Measurements from ENCODE around the gene GPATCH2L.

Gene GPATCH2L

GRCh38 chr14:76201162-76201561 is 49.4 kb downstream of the GPATCH2L start:
- no peak for DNase-seq (ENCODE audit: low spot score)

- no peak for DNase-seq (ENCODE audit: low spot score)
Measured at GRCh38 chr14:76203086-76204001, 51.6 kb downstream of the GPATCH2L start.

DNA sequence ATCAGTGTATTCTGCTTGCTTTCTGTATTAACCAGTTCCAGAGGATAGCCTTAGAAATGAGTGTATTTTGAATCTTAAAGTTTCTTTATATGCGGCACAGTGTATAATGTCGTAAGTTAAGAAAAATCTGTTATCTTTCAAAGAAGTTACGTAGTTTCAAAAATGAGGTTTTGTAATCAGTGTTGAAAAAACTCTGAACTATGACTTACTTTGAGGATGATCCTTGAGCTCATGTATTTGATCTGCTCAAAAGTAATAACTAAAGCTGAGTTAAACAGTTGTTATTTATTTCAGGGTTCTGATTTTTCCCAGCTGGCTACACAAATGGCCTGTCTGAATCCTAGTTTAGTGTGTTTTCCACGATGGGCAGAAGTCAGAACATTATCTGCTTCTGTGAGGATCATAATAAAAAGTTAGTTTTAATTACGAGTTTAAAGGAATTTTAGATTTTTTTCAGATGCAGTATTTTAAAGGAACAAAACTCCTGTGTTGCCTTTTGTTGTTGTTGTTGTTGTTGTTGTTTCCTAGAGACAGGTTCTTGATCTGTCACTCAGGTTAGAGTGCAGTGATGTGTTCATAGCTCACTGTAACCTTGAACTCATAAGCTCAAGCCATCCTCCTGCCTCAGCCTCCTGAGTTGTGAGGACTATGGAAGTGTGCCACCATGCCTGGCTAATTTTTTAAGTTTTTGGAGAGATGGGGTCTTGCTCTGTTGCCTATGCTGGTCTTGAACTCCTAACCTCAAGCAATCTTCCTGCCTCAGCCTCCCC is 52.9 kb downstream of the GPATCH2L start:
- DNase-seq (ENCODE audit: low spot score) = no peak

DNA sequence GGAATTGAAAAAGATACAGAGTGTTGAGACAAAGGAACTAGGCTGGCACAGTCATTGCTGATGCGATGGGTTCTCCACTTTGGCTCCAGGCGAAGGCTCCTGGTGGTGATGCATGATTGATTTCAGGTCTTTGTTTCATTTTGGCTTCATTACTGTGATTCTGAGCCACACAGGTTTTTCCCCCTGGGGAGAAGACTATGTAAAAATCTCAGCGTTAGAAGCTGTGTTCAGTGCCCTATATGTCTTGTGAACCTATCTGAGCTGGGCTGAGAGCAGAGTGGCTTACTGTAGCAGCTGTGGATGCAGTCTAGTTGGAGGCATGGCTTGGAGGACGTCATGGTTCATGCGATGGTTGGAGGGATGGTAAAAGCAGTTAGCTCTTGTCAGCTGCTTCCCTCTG is 54.0 kb downstream of the GPATCH2L start:
- no peak for DNase-seq (ENCODE audit: low spot score)

DNA sequence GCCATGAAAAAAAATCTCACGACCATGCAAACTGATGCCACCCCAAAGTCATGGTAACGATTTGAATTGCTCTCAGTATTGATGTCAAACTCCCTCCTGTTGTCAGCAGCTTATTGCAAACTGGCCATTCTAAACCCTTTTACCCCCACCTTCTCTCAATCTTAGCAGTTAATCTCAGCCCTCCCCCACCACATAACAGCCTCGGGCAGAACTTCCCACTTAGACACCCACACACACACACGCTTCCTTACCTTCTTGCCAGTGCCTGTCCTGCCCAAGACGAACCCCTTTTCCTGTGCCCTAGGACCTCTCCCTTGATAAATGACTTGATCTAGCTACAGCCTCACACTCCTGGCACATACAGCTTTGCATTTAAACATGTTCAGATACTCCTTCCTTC is 56.6 kb downstream of the GPATCH2L start:
- no peak for DNase-seq (ENCODE audit: low spot score)

DNA sequence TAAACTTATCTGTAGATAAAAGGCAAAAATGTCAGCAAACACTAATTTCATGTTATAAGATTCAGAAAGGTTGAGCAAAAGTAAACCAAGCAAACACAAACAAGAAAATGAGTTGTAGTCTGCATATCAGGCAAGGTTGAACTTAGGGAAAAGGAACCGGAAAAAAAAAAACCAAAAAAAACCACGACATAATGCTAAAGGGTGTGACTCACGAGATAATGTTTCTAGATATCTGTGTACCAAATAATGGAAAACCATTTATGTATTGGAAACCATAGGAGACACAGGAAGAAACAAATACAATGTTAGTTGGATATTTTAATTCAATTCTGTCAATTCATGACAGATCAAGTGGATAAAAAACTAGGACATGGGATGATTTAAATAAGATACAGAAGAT is 60.5 kb downstream of the GPATCH2L start:
- DNase-seq (ENCODE audit: low spot score) = no peak

DNA sequence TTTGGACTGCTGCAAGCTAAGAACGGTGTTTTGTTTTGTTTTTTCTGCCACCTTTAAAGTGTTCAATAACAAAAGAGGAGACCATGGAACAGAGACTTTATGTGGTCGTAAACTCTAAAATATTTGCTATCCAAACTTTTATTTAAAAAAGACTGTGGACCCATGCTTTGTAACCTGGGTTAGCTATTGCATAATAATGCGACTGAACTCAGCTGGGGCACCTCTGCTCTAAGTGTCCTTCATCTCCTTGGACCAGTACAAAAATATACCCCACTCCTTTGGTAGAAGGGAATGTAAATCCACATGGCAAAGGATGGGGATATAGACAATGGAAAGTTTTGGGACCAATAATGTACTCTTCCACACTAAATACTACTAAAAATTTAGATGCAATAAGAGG is 65.5 kb downstream of the GPATCH2L start:
- no peak for DNase-seq (ENCODE audit: low spot score)

- no peak for DNase-seq (ENCODE audit: low spot score)
Measured at GRCh38 chr14:76218662-76219061, 66.9 kb downstream of the GPATCH2L start.

DNA sequence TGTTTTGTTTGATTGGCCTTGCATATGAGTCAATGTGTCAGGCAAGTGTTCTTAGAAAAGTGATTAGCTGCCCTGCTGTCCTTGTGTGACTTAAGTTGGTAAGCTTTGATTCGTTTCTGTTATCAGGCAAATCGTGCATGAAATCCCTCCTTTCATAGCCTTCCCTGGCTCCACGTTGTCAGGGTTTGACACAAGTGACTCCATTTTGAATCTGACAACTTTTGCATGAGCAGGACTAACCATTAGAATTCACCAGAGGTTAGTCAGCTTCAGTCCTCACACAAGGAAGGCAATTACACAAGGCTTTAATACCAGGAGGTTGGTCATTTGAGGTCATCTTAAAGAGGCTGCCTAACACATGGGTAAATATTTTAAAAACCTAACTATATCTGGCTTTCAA is 68.2 kb downstream of the GPATCH2L start:
- no peak for DNase-seq (ENCODE audit: low spot score)

DNA sequence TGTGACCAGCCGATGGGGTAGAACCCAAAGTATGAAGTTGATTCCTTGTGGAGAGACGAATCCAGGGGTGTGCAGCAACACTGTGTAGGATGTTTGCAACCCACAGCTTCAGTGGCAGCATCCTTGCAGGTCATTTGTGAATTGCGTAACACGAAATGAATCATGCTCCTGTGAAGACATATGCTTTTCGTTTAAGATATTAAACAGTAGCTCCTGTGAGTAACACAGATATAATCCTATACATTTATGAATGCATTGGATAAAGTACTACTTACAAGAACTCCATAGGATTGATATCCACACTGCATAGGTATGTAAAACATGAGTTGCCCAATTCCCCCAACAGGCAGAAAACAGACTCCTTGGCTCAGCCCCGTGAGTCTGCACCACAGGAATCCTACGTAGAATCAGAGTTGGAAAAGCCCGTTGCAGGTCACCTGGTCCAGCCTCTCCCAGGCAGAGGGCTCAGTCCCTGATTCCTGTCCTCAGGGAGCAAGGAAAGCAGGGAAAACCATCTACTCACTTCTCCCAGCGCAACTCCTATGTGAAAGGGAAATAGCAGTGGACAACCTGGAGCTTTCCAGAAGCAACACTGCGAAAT is 75.8 kb downstream of the GPATCH2L start:
- no peak for DNase-seq (ENCODE audit: low spot score)

GRCh38 chr14:76228138-76228537 is 76.4 kb downstream of the GPATCH2L start:
- no peak for DNase-seq (ENCODE audit: low spot score)

DNA sequence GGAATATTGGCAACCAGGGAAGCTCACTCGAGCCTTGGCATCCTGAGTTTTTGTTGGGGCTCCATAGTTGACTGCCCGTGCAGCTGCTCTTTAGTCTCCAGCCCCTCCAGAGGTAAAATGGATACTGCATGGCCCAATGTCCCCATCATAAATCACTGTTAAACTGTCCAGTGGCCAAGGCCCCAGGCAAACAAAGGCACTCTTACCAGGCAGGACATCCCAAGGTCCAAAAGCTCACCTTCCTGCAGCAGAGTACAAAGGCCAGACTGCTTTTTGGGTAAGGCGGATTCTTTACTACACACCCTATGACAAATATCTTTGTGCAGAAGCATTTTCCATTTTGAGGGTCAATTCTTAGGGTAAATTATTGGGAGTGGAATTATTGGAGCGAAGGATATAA is 81.1 kb downstream of the GPATCH2L start:
- no peak for DNase-seq (ENCODE audit: low spot score)

GRCh38 chr14:76235628-76236027 is 83.9 kb downstream of the GPATCH2L start:
- DNase-seq (ENCODE audit: low spot score) = no peak

- no peak for DNase-seq (ENCODE audit: low spot score)
Measured at GRCh38 chr14:76236172-76237130, 84.7 kb downstream of the GPATCH2L start.

DNA sequence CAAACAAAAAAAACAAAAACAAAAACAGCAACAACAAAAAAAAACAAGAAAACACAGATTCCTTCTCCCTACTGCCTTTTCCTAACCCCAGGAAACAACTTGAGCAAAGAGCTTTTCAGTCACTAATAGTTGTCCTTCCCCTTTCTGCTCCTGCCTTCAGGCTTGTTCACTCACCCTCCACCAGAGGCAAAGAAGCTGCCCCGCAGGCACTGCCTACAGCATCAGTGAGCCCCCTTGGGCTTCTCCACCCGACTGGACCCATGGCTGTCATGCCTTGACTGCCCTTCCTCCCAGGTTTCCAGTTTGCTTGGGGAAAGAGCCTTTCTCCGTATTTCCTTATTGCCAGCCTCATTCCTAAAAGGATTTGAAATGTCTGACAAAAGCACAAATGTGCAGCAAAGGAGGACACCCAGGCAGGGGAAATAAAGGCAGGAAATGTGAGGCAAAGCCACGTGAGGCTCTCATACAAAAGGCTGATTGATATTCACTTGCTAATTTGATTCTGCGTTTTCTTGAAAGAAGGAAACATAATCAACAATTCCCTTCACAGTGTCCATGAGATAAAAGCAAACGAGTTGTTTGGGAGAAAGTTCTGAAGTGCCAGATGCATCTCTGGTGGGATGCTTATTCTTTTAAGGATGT is 85.7 kb downstream of the GPATCH2L start:
- DNase-seq (ENCODE audit: low spot score) = no peak

DNA sequence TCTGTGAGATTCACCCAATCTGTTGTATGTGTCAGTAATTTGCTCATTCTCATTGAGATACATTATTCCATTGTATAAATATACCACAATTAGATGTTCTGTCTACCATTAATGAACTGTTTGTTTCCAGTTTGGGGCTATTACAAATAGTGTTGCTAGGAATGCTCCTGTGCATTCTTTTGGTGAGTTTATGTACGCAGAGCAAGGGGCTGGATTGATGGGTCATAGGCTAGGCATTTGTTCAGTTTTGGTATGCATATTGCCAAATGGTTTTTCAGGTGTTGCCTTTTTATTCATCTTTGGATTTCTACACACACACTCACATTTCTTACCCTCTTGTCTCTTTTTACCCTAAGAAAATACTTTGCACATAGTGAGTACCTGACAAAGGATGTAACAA is 93.4 kb downstream of the GPATCH2L start:
- no peak for DNase-seq (ENCODE audit: low spot score)

GRCh38 chr14:76250302-76250701 is 98.6 kb downstream of the GPATCH2L start:
- no peak for DNase-seq (ENCODE audit: low spot score)

DNA sequence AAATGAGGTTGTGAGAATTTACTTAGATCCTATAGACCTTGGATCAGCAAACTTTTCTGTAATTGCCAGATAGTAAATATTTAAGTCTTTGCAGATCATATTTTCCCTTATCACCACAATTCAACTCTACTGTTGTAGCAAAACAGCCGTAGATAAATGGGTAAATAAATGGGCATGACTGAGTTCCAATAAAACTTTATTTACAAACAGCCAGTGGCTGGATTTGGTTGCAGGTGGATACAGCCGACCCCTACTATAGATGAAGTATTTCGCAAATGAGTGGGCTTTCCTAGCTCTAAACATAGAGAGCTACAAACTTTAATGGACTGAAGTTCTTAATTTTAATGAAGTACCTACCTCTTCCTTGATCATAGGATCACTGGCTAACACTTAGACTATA is 100.7 kb downstream of the GPATCH2L start:
- no peak for DNase-seq (ENCODE audit: low spot score)

DNA sequence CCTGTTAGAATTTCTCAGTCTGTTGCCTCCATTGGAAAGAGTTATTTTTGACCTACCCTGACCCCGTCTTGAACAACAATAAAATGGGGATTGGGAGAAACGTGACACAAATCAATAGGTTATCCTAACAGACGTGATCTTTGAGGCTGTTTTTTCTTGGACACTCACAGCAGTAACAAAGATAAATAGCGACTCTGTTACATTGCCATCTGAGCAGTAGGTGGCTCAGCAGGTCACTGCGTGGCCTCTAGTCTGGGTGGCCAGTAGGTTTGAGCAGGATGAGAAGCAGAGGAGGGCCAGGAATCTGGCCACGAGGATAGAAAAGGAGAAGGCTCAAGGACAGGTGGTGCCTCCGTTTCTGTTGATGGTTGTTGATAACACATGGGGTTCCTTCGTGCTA is 101.4 kb downstream of the GPATCH2L start:
- DNase-seq (ENCODE audit: low spot score) = no peak

DNA sequence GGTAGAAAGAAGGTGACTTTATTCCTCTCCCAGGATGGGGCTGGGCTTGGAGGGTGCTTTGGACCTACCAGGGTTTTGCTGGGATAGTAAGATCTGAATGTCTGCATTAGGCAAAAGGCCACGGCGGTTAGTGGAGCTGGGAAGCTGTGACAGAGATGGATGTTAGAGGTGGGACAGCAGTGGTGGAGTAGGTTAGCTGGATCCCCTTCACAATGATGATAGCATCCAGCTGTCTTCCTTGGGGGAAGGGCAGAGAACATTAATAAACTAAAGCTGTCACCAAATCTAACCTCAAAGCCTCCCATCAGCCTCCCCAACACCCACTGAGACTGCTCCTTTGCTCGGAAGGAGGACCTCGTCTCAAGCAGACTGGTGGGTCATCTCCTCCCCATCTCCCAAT is 104.8 kb downstream of the GPATCH2L start:
- no peak for DNase-seq (ENCODE audit: low spot score)

DNA sequence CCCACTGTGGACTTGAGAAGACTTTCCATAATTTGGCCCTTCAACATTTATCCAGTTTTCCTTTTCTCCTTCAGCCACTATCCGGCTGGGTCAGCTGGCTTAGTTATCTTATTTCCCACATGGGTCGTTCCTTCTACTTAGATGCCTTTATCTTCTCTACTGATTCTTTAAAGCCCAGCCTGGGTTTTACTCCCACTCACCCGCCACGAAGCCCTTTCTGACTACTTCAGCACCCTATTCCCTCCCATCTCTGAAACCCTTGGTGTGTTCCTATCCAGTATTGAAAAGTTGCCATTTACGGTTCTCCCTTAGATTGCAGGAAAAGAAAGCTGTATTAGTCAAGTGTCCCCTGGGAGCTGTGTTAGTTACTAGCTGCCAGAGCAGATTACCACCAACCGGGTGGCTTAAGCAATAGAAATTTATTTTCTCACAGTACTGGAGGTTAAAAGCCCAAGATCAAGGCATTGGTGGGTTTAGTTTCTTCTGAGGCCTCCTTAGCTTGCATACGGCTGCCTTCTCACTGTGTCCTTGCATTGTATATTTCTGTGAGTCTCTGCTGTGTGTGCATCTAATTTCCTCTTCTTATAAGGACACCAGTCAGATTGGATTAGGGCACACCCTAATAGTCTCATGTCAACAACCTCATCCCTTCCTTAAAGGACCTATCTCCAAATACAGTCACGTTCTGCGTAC is 105.5 kb downstream of the GPATCH2L start:
- DNase-seq (ENCODE audit: low spot score) = no peak
